K562 (cell line): Measurements from ENCODE around the gene SLC7A4. TPM values are rescaled to one million over a fixed set of nuclear protein-coding genes. Genes with fewer than 3 reads are reported as not detected.

Source experiments
- ATAC-seq: fragments of 200-7000 bp; cut with Tn5 transposase; 3 replicates; pipeline ENCODE4 v1.9.1; 2020; ENCODE audit warnings: moderate library complexity
- BruUV-seq: library from RNA; stranded (reverse); fragments of 400-500 nt; replicated peaks from 2 replicates; lab custom pipeline; 2021; lab: Mats Ljungman, UMichigan
- CTCF ChIA-PET: fragments of 300-600 bp; formaldehyde crosslinking; extraction: SDS; loops from one replicate; lab custom pipeline; 2021; ENCODE audit warnings: low intra/inter-chr PET ratio; lab: Yijun Ruan, JAX
- POLR2A ChIA-PET: fragments of 300-600, 350-650 bp; sonication (Branson Sonifier 250); formaldehyde crosslinking; extraction: SDS; loops from one replicate; lab custom pipeline; 2021; ENCODE audit warnings: antibody characterized with exemption, inconsistent platforms; lab: Yijun Ruan, JAX
- DNase-seq, 4 experiments: peaks; one replicate each; pipeline versions ENCODE4 v3.0.0 to v3.0.0-alpha.2; 2011 to 2018; ENCODE audit warnings: low spot score in 3 of 4, mixed read lengths in 3 of 4; ENCODE audit errors: extremely low read depth in 1 of 4
- FAIRE-seq: peaks from 2 replicates; lab custom pipeline; 2011; peaks lifted over from hg19 to GRCh38; lab: Jason Lieb, UNC
- H2AFZ ChIP-seq: 2 replicates; pipeline ENCODE4 v1.6.0; 2011; ENCODE audit warnings: low read depth, low read length, control low read depth, inconsistent platforms
- H3K27ac ChIP-seq: fragments of 200-600 bp; 3 replicates; pipeline ENCODE4 v1.8.0; 2011; ENCODE audit warnings: low read depth, mild to moderate bottlenecking, control low read depth, inconsistent platforms, low read length, moderate library complexity, mixed read lengths; ENCODE audit errors: extremely low read depth
- H3K27me3 ChIP-seq, 2 experiments: fragments of 300-600 bp in 1 of 2; 2 replicates in 1 of 2; 3 replicates in 1 of 2; pipeline versions ENCODE4 v1.6.0 to v1.8.0; 2011; ENCODE audit warnings: inconsistent platforms in 2 of 2, low read length in 2 of 2, mild to moderate bottlenecking in 1 of 2, mixed read lengths in 1 of 2, moderate library complexity in 1 of 2; ENCODE audit not compliant: control insufficient read depth in 2 of 2, insufficient read depth in 2 of 2
- H3K36me3 ChIP-seq: fragments of 300-600 bp; 3 replicates; pipeline ENCODE4 v1.8.0; 2011; ENCODE audit warnings: mild to moderate bottlenecking, low read length, inconsistent platforms; ENCODE audit not compliant: control insufficient read depth, insufficient read depth
- H3K4me1 ChIP-seq, 2 experiments: fragments of 200-600 bp in 1 of 2; replicated peaks in 1 of 2; 2 replicates in 1 of 2; 3 replicates in 1 of 2; pipeline versions ENCODE4 v1.5.1 to v1.8.0; 2011; ENCODE audit warnings: inconsistent platforms in 2 of 2, low read length in 2 of 2, mild to moderate bottlenecking in 1 of 2, mixed read lengths in 1 of 2, moderate library complexity in 1 of 2; ENCODE audit not compliant: control insufficient read depth in 2 of 2, insufficient read depth in 2 of 2
- H3K4me2 ChIP-seq: 2 replicates; pipeline ENCODE4 v1.6.1; 2011; ENCODE audit warnings: low read length, control low read depth, inconsistent platforms, mixed read lengths; ENCODE audit not compliant: insufficient read depth
- H3K4me3 ChIP-seq: fragments of 200-600 bp; sonication (generic), shearing (Covaris generic); 2 replicates; pipeline ENCODE4 v1.5.1; 2016; ENCODE audit warnings: control low read depth, inconsistent platforms
- H3K79me2 ChIP-seq: fragments of 200-600 bp; 3 replicates; pipeline ENCODE4 v1.8.0; 2011; ENCODE audit warnings: low read length, inconsistent platforms; ENCODE audit not compliant: control insufficient read depth, insufficient read depth
- H3K9ac ChIP-seq, 2 experiments: 2 replicates each; pipeline versions ENCODE4 v1.6.0 to v1.6.1; 2011; ENCODE audit warnings: low read depth in 2 of 2, low read length in 2 of 2, control low read depth in 1 of 2, inconsistent platforms in 1 of 2, mild to moderate bottlenecking in 1 of 2, mixed read lengths in 1 of 2; ENCODE audit not compliant: insufficient read depth in 1 of 2
- H3K9me1 ChIP-seq: one replicate; pipeline ENCODE4 v1.6.0; 2011; ENCODE audit warnings: inconsistent platforms, mild to moderate bottlenecking, low read length, moderate library complexity; ENCODE audit not compliant: control insufficient read depth, insufficient read depth
- H3K9me3 ChIP-seq: replicated peaks from 2 replicates; pipeline ENCODE4 v1.5.1; 2011; ENCODE audit warnings: low read depth, low read length, inconsistent platforms; ENCODE audit not compliant: control insufficient read depth, insufficient read depth
- H4K20me1 ChIP-seq: replicated peaks from 2 replicates; pipeline ENCODE4 v1.6.1; 2011; ENCODE audit warnings: low read length, inconsistent platforms, mixed read lengths; ENCODE audit not compliant: control insufficient read depth, insufficient read depth
- CREB1 ChIP-seq, 2 experiments: sonication (generic) in 1 of 2; formaldehyde crosslinking in 1 of 2; IDR thresholded peaks; 2 replicates each; pipeline versions ENCODE4 v1.6.1 to v1.8.0; 2012 to 2022; ENCODE audit warnings: inconsistent platforms in 1 of 2, mild to moderate bottlenecking in 1 of 2, missing genetic modification reagents in 1 of 2, moderate library complexity in 1 of 2
- HEY1 ChIP-seq: fragments of 250-450 bp; sonication (Bioruptor Pico); IDR thresholded peaks from 2 replicates; pipeline ENCODE4 v1.5.0; 2020; ENCODE audit warnings: mild to moderate bottlenecking, moderate library complexity, borderline replicate concordance
- SIRT6 ChIP-seq: IDR thresholded peaks from one replicate; pipeline ENCODE4 v1.6.1; 2012; ENCODE audit warnings: low read depth, mild to moderate bottlenecking, control low read depth, inconsistent platforms, low read length, moderate library complexity
- SMAD2 ChIP-seq: fragments of 150-350 bp; IDR thresholded peaks from 2 replicates; pipeline ENCODE4 v1.6.1; 2014; ENCODE audit warnings: low read depth, mild to moderate bottlenecking, low read length
- STAT5A ChIP-seq: IDR thresholded peaks from 2 replicates; pipeline ENCODE4 v1.6.1; 2012; ENCODE audit warnings: low read length, inconsistent platforms, borderline replicate concordance
- ZNF561 ChIP-seq: fragments of 450-650 bp; formaldehyde crosslinking; conservative IDR thresholded peaks from 2 replicates; pipeline ENCODE4 v1.4.0; 2020; ENCODE audit warnings: mild to moderate bottlenecking, moderate library complexity
- WGBS: fragments of 100-300 bp; shearing (Covaris generic); methylation state at CpG from one replicate; pipeline ENCODE4 v1.1.6; 2016; ENCODE audit warnings: low coverage, mixed read lengths; ENCODE audit not compliant: insufficient coverage; ENCODE audit errors: missing lambda C conversion rate; 5-methylcytosine and 5-hydroxymethylcytosine counted together
- in situ Hi-C: fragments of 300-500 bp; cut with MboI; formaldehyde crosslinking; loops from 4 replicates; pipeline ENCODE4 v1.15.0; 2018; ENCODE audit warnings: inconsistent platforms, mixed read lengths
- intact Hi-C: fragments of 100-400 bp; cut with micrococcal nuclease; formaldehyde crosslinking; loops from 2 replicates; pipeline ENCODE4 v1.14.2; 2022
- polyA plus RNA-seq, 8 experiments: library from polyadenylated mRNA; depleted of rRNA in 4 of 8; stranded (reverse) in 5 of 8; unstranded in 3 of 8; fragments of >200 nt; fragmentation: Nextera tagmentation in 2 of 8; fragmentation: Illumina TruSeq in 1 of 8; extraction: Ambion mirVana in 2 of 8; extraction: Trizol in 1 of 8; gene quantifications; 2 replicates each; pipeline versions ENCODE4 v1.2.1 to v1.2.3, GENCODE V29; 2011 to 2014; ENCODE audit warnings: inconsistent platforms in 1 of 8, missing spikeins in 1 of 8
- total RNA-seq, 7 experiments: library from RNA; depleted of rRNA in 6 of 7; stranded (reverse); fragments of >200 nt in 6 of 7; fragmentation: Illumina TruSeq in 2 of 7; extraction: Trizol in 2 of 7; gene quantifications; 2 replicates each; pipeline versions ENCODE4 v1.2.1 to v1.2.3, GENCODE V29; 2011 to 2021; ENCODE audit warnings: low replicate concordance in 1 of 7
- TF ChIP-seq, protein P1 (sequence below): fragments of 450-650 bp; IDR thresholded peaks from 2 replicates; pipeline ENCODE4 v1.6.1; 2016; ENCODE audit warnings: mild to moderate bottlenecking
- TF ChIP-seq, protein P2 (sequence below): fragments of 450-650 bp; IDR thresholded peaks from 2 replicates; pipeline ENCODE4 v1.6.1; 2017; ENCODE audit warnings: antibody characterized with exemption
- TF ChIP-seq, protein P3 (sequence below): fragments of 450-650 bp; IDR thresholded peaks from 2 replicates; pipeline ENCODE4 v1.6.1; 2018; ENCODE audit not compliant: partially characterized antibody

SLC7A4 gene
- total and polyA plus RNA-seq, 9 of the 15 experiments (the other 6 are each of a cell fraction or from before 2014, with no cell fraction given): not detected

DNA sequence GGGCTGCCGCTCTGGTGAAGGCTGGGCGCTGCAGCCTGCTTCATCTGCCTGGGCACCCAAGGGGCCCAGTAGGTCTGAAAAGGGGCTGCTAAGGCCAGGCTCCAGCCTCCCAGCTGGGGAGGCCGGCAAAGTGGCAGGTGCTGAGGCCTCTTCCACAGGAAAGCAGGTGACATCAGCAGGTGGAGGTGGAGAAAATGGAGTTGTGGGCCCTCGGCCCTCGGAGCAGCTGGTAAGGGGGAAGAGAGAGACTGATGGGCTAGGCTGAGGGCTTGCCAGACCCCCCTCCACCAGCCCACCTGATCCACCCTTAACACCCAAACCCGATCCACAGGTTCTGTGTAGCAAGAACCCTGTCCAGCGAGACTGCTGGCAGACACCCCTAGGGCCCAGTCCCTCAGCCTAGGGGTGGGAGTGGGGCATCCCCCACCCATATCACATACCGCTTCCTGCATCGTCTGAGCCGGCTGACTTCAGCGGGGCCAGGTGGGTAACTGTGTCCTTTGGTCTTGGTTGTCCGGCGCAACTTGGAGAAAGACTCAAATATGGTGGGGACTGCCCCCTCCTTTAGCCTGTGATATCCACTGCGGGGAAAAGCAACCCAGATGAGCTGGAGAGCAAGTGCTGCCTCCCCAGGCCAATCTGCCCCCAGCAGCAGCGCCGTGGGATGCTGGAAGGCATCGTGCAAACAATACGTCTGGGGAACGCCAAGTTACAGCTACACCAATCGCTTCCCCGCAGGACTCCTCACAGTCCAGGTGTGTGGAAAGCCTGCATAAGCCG lies 32.0 kb downstream of the SLC7A4 start:
- ChIA-PET CTCF (no interaction called here), POLR2A (interaction anchor here (0.6 to 17.9 kb wide), 17 partner anchors 12 to 471 kb away, joined by 3 to 451 read pairs (median 5); partner anchors contain the start of genes AIFM3, CRKL, LZTR1 and P2RX6)
- Histone ChIP-seq H2AFZ (no peak overlapping the region), H3K36me3 (peaks cover 56% of the 10 kb centered on the region), H3K9ac (peak overlapping the region; percentile 85 to 93), H4K20me1 (peaks cover 28% of the 10 kb centered on the region; the same call in 1 of the 2 replicates), H3K9me1 (no peaks in the 10 kb centered on the region), H3K79me2 (peaks cover 46% of the 10 kb centered on the region), H3K4me1 (peaks cover 25 to 85% of the 10 kb centered on the region in 2 experiments), H3K4me2 (peak overlapping the region; percentile 88), H3K4me3 (peak overlapping the region; percentile 58), H3K27ac (peak overlapping the region; percentile 87), H3K27me3 (no peaks in the 10 kb centered on the region), H3K9me3 (no peaks in the 10 kb centered on the region)
- peak in 2 of 4 experiments; percentile 77 to 83 for DNase-seq
- BruUV-seq: no TSS peak
- 37% methylated on average over 22 of the region's 22 CpGs for WGBS
- intact Hi-C loops: loop anchor here (1.0 to 5.0 kb wide), 6 partner anchors 57 to 493 kb away; partner anchors contain the start of genes CRKL, MED15, PI4KA and SNAP29
- peak; percentile 4 for ATAC-seq
- no peak for FAIRE-seq
- in situ Hi-C loops: no loop called here
- TF ChIP-seq SMAD2 (no peak), HEY1 (CRISPR knock-in tag) (no peak), SIRT6 (peak; percentile 96), CREB1 (IDR thresholded peaks at IDR 0.05) (no peak), CREB1 (CRISPR knock-in tag; IDR thresholded peaks at IDR 0.05) (no peak), ZNF561 (peak; percentile 74; the same call in 1 of the 2 replicates), STAT5A (no peak)
- TF ChIP-seq, protein P1, sequence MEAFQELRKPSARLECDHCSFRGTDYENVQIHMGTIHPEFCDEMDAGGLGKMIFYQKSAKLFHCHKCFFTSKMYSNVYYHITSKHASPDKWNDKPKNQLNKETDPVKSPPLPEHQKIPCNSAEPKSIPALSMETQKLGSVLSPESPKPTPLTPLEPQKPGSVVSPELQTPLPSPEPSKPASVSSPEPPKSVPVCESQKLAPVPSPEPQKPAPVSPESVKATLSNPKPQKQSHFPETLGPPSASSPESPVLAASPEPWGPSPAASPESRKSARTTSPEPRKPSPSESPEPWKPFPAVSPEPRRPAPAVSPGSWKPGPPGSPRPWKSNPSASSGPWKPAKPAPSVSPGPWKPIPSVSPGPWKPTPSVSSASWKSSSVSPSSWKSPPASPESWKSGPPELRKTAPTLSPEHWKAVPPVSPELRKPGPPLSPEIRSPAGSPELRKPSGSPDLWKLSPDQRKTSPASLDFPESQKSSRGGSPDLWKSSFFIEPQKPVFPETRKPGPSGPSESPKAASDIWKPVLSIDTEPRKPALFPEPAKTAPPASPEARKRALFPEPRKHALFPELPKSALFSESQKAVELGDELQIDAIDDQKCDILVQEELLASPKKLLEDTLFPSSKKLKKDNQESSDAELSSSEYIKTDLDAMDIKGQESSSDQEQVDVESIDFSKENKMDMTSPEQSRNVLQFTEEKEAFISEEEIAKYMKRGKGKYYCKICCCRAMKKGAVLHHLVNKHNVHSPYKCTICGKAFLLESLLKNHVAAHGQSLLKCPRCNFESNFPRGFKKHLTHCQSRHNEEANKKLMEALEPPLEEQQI: no peak
- TF ChIP-seq, protein P2, sequence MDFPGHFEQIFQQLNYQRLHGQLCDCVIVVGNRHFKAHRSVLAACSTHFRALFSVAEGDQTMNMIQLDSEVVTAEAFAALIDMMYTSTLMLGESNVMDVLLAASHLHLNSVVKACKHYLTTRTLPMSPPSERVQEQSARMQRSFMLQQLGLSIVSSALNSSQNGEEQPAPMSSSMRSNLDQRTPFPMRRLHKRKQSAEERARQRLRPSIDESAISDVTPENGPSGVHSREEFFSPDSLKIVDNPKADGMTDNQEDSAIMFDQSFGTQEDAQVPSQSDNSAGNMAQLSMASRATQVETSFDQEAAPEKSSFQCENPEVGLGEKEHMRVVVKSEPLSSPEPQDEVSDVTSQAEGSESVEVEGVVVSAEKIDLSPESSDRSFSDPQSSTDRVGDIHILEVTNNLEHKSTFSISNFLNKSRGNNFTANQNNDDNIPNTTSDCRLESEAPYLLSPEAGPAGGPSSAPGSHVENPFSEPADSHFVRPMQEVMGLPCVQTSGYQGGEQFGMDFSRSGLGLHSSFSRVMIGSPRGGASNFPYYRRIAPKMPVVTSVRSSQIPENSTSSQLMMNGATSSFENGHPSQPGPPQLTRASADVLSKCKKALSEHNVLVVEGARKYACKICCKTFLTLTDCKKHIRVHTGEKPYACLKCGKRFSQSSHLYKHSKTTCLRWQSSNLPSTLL: no peak
- TF ChIP-seq, protein P3, sequence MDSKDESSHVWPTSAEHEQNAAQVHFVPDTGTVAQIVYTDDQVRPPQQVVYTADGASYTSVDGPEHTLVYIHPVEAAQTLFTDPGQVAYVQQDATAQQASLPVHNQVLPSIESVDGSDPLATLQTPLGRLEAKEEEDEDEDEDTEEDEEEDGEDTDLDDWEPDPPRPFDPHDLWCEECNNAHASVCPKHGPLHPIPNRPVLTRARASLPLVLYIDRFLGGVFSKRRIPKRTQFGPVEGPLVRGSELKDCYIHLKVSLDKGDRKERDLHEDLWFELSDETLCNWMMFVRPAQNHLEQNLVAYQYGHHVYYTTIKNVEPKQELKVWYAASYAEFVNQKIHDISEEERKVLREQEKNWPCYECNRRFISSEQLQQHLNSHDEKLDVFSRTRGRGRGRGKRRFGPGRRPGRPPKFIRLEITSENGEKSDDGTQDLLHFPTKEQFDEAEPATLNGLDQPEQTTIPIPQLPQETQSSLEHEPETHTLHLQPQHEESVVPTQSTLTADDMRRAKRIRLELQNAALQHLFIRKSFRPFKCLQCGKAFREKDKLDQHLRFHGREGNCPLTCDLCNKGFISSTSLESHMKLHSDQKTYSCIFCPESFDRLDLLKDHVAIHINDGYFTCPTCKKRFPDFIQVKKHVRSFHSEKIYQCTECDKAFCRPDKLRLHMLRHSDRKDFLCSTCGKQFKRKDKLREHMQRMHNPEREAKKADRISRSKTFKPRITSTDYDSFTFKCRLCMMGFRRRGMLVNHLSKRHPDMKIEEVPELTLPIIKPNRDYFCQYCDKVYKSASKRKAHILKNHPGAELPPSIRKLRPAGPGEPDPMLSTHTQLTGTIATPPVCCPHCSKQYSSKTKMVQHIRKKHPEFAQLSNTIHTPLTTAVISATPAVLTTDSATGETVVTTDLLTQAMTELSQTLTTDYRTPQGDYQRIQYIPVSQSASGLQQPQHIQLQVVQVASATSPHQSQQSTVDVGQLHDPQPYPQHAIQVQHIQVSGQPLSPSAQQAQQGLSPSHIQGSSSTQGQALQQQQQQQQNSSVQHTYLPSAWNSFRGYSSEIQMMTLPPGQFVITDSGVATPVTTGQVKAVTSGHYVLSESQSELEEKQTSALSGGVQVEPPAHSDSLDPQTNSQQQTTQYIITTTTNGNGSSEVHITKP: no peak
